Activated B cell treated with CpG ODN at 0.5 μM for 24 hours (primary cell): Measurements from ENCODE around the gene HELZ. TPM values are rescaled to one million over a fixed set of nuclear protein-coding genes. Genes with fewer than 3 reads are reported as not detected.
"Not testable (repeated sequence)": the region's sequence is repeated elsewhere in the genome, so short reads cannot be mapped to it uniquely, and the experiment has no call there.

ENCODE experiments used
- ATAC-seq: fragments of 200-7000 bp; cut with Tn5 transposase; one replicate; pipeline ENCODE4 v1.10.0; 2021; ENCODE audit warnings: low read depth, mild to moderate bottlenecking, moderate library complexity
- CTCF ChIA-PET: fragments of 350-600 bp; sonication (Branson Sonifier 250); formaldehyde crosslinking; loops from one replicate; lab custom pipeline; 2021; ENCODE audit warnings: antibody characterized with exemption; lab: Charles Lee
- POLR2A ChIA-PET: fragments of 350-600 bp; sonication (Branson Sonifier 250); formaldehyde crosslinking; loops from one replicate; lab custom pipeline; 2021; ENCODE audit warnings: antibody characterized with exemption; lab: Charles Lee
- DNase-seq: peaks from one replicate; pipeline ENCODE4 v3.0.0; 2022
- H3K27ac Mint-ChIP-seq: one replicate; pipeline ENCODE4 v1.8.0; 2020; ENCODE audit warnings: mixed read lengths
- H3K27me3 Mint-ChIP-seq: one replicate; pipeline ENCODE4 v1.8.0; 2021; ENCODE audit warnings: mixed read lengths
- H3K36me3 Mint-ChIP-seq: one replicate; pipeline ENCODE4 v1.8.0; 2021; ENCODE audit warnings: low read depth, mixed read lengths
- H3K4me1 Mint-ChIP-seq: one replicate; pipeline ENCODE4 v1.8.0; 2021; ENCODE audit warnings: mixed read lengths
- H3K4me3 Mint-ChIP-seq: one replicate; pipeline ENCODE4 v1.8.0; 2020; ENCODE audit warnings: mild to moderate bottlenecking, mixed read lengths
- H3K9me3 Mint-ChIP-seq: one replicate; pipeline ENCODE4 v1.8.0; 2020; ENCODE audit warnings: mixed read lengths
- CTCF ChIP-seq: fragments of 200-600 bp; IDR thresholded peaks from one replicate; pipeline ENCODE4 v1.8.0; 2022; ENCODE audit warnings: antibody characterized with exemption, mild to moderate bottlenecking
- intact Hi-C: fragments of 100-400 bp; cut with micrococcal nuclease; formaldehyde crosslinking; loops from one replicate; pipeline ENCODE4 v1.15.1; 2024
- total RNA-seq: library from RNA; stranded (reverse); gene quantifications from 2 replicates; pipeline ENCODE4 v1.2.3, GENCODE V29; 2022

The HELZ gene
- total RNA-seq, 1 donor from 2014 or later: 69.7 TPM

DNA sequence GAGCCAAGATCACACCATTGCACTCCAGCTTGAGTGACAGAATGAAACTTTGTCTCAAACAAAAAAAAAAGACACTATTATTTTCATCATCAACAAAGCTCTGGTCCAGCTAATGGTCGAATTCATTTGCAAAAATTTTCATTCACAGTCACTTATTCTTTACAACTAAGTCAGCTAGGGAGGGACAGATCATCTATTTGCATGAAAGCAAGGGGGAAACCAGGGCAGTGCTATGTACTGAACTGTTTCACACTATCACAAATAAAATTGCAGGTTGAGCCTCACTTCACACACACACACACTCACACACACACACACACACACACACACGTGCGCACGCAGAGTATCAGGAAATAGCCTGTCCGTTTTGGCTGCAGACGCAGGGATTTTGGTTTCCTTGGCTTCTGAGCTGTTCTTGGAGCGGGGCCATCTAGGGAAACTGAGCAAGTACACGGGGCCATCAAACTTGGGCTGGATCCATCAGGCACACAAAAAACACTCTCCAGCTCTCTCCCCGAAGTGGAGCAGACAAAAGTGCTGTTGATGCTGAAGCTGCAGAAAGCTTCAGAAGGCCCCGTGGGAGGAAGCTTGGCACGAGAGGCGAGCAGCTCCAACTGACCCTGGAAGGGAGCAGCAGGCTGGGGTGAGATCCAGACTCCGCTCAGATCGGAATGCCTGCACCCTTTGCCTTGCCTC, 44.3 kb upstream of the HELZ start:
- peaks cover 5% of the 10 kb centered on the region for H3K4me1 Mint-ChIP-seq
- H3K27ac Mint-ChIP-seq: no peak overlapping the region
- no peak for TF ChIP-seq CTCF
- DNase-seq (no peak), ATAC-seq (no peak)
- no peaks in the 10 kb centered on the region for H3K9me3 Mint-ChIP-seq
- no peaks in the 10 kb centered on the region for H3K36me3 Mint-ChIP-seq
- CTCF ChIA-PET: interaction anchor here (0.6 kb wide), 1 partner anchor 57 kb away, joined by 3 read pairs; no protein-coding TSS in a partner anchor
- intact Hi-C loops: no loop called here
- H3K27me3 Mint-ChIP-seq: no peaks in the 10 kb centered on the region
- POLR2A ChIA-PET: interaction anchor here (0.6 kb wide), 1 partner anchor 27 kb away, joined by 5 read pairs; no protein-coding TSS in a partner anchor
- no peak overlapping the region for H3K4me3 Mint-ChIP-seq

DNA sequence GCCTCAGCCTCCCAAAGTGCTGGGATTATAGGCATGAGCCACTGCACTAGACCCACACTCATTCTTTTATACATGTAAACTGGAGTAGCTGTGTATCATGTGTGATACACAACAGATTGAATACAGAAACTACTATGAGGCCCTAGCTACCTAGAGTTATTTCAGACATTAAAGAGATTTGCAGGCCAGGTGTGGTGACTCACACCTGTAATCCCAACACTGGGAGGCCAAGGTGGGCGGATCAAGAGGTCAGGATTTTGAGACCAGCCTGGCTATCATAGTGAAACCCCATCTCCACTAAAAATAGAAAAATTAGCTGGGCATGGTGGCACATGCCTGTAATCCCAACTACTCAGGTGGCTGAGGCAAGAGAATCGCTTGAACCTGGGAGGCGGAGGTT, 41.8 kb upstream of the HELZ start:
- H3K36me3 Mint-ChIP-seq, CTCF ChIA-PET, intact Hi-C loops: not testable (repeated sequence)

GRCh38 chr17:67285360-67285759, 40.4 kb upstream of the HELZ start:
- intact Hi-C loops: no loop called here
- Mint-ChIP-seq H3K9me3 (no peaks in the 10 kb centered on the region), H3K4me1 (no peaks in the 10 kb centered on the region), H3K4me3 (no peak overlapping the region), H3K36me3 (no peaks in the 10 kb centered on the region), H3K27ac (no peak overlapping the region), H3K27me3 (no peaks in the 10 kb centered on the region)
- CTCF ChIA-PET: interaction anchor here (1.2 kb wide), 1 partner anchor 91 kb away, joined by 3 read pairs; no protein-coding TSS in a partner anchor
- POLR2A ChIA-PET: no interaction called here
- no peak for TF ChIP-seq CTCF
- no peak for DNase-seq
- ATAC-seq: no peak

More for the DNA sequence above, 41.8 kb upstream of the HELZ start:
- H3K4me3 Mint-ChIP-seq, DNase-seq, H3K4me1 Mint-ChIP-seq, H3K27ac Mint-ChIP-seq, H3K27me3 Mint-ChIP-seq, POLR2A ChIA-PET, H3K9me3 Mint-ChIP-seq, ATAC-seq: not testable (repeated sequence)

DNA sequence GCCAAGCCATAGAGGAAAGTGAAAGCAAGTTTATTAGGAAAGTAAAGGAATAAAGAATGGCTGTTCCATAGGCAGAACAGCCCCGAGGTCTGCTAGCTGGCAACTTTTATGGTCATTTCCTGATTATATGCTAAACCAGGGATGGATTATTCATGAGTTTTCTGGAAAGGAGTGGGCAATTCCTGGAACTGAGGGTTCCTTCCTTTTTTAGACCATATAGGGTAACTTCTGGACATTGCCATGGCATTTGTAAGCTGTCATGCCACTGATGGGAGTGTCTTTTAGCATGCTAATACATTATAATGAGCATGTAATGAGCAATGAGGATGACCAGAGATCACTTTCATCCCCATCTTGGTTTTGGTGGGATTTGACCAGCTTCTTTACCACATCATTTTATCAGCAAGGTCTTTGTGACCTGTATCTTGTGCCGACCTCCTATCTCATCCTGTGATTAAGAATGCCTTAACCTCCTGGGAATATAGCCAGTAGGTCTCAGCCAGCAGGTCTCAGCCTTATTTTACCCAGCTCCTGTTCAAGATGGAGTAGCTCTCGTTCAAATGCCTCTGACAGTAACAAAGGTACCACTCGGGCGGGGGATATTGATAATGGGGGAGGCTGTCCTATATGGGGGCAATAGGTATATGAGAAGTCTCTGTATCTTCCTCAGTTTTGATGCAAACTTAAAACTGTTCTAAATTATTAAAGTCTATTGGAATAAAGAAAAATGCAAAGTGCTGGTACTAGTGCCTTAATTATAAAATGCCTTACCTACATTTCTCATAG, 38.9 kb upstream of the HELZ start:
- no peak for TF ChIP-seq CTCF
- ChIA-PET CTCF (interaction anchor here (1.2 kb wide), 1 partner anchor 92 kb away, joined by 3 read pairs; no protein-coding TSS in a partner anchor), POLR2A (no interaction called here)
- H3K27me3 Mint-ChIP-seq: no peaks in the 10 kb centered on the region
- H3K4me1 Mint-ChIP-seq: no peaks in the 10 kb centered on the region
- ATAC-seq (no peak), DNase-seq (no peak)
- H3K9me3 Mint-ChIP-seq: no peaks in the 10 kb centered on the region
- no peaks in the 10 kb centered on the region for H3K36me3 Mint-ChIP-seq
- H3K4me3 Mint-ChIP-seq: no peak overlapping the region
- no peak overlapping the region for H3K27ac Mint-ChIP-seq
- intact Hi-C loops: no loop called here

GRCh38 chr17:67281743-67282142, 36.7 kb upstream of the HELZ start:
- ATAC-seq: no peak
- POLR2A ChIA-PET: no interaction called here
- Mint-ChIP-seq H3K4me1 (no peaks in the 10 kb centered on the region), H3K27me3 (peaks cover 2% of the 10 kb centered on the region), H3K36me3 (no peaks in the 10 kb centered on the region), H3K4me3 (no peak overlapping the region), H3K27ac (no peak overlapping the region), H3K9me3 (no peaks in the 10 kb centered on the region)
- no peak for TF ChIP-seq CTCF
- intact Hi-C loops: no loop called here
- DNase-seq: no peak
- CTCF ChIA-PET: no interaction called here
